PC-9 (cell line): ENCODE results near the gene ENHO. TPM values are rescaled to one million over a fixed set of nuclear protein-coding genes. Genes with fewer than 3 reads are reported as not detected.

ENCODE experiments used
- Bru-seq: library from RNA; stranded (reverse); fragments of 400-500 nt; gene quantifications from one replicate; lab custom pipeline; 2021; lab: Mats Ljungman, UMichigan
- BruChase-seq, 2 experiments: library from RNA; stranded (reverse); fragments of 400-500 nt; gene quantifications; one replicate each; lab custom pipeline; 2021; lab: Mats Ljungman, UMichigan
- BruUV-seq: library from RNA; stranded (reverse); fragments of 400-500 nt; replicated peaks from 2 replicates; lab custom pipeline; 2021; lab: Mats Ljungman, UMichigan
- CTCF ChIA-PET: fragments of 300-600 bp; sonication (Branson Sonifier 250); formaldehyde crosslinking; loops from one replicate; lab custom pipeline; 2022; ENCODE audit warnings: antibody characterized with exemption; lab: Charles Lee
- POLR2A ChIA-PET: fragments of 300-600 bp; sonication (Branson Sonifier 250); formaldehyde crosslinking; loops from one replicate; lab custom pipeline; 2022; ENCODE audit warnings: antibody characterized with exemption; ENCODE audit not compliant: unreplicated experiment; lab: Charles Lee
- DNase-seq, 2 experiments: peaks; one replicate each; pipeline versions ENCODE4 v3.0.0 to v3.0.0-alpha.2; 2015 to 2022; ENCODE audit warnings: mixed read lengths in 1 of 2
- H2AFZ ChIP-seq: fragments of 200-600 bp; sonication (generic); 2 replicates; pipeline ENCODE4 v1.8.1; 2017; ENCODE audit warnings: antibody characterized with exemption
- H3F3A ChIP-seq: fragments of 200-600 bp; sonication (generic); 2 replicates; pipeline ENCODE4 v1.8.1; 2017; ENCODE audit warnings: antibody characterized with exemption, mild to moderate bottlenecking, low read depth; ENCODE audit not compliant: insufficient read depth
- H3K27ac ChIP-seq: fragments of 200-600 bp; sonication (generic); 2 replicates; pipeline ENCODE4 v1.6.1; 2016; ENCODE audit warnings: mixed run types
- H3K27me3 ChIP-seq: fragments of 200-600 bp; sonication (generic); 2 replicates; pipeline ENCODE4 v1.6.1; 2016; ENCODE audit warnings: low read depth, mixed run types; ENCODE audit not compliant: insufficient read depth
- H3K36me3 ChIP-seq: fragments of 200-600 bp; sonication (generic); 2 replicates; pipeline ENCODE4 v1.6.1; 2016; ENCODE audit warnings: low read depth, mixed run types
- H3K4me1 ChIP-seq: fragments of 200-600 bp; sonication (generic); replicated peaks from 2 replicates; pipeline ENCODE4 v1.6.1; 2016; ENCODE audit warnings: mixed run types; ENCODE audit not compliant: insufficient read depth
- H3K4me2 ChIP-seq: fragments of 200-600 bp; sonication (generic); 2 replicates; pipeline ENCODE4 v1.6.1; 2017; ENCODE audit warnings: mixed run types
- H3K4me3 ChIP-seq: fragments of 200-600 bp; sonication (generic); 2 replicates; pipeline ENCODE4 v1.6.1; 2016; ENCODE audit warnings: mixed run types
- H3K79me2 ChIP-seq: fragments of 200-600 bp; sonication (generic); 2 replicates; pipeline ENCODE4 v1.6.1; 2017; ENCODE audit warnings: low read depth, mixed run types
- H3K9me2 ChIP-seq: fragments of 200-600 bp; sonication (generic); 2 replicates; pipeline ENCODE4 v1.8.1; 2017; ENCODE audit warnings: mild to moderate bottlenecking; ENCODE audit not compliant: insufficient read depth
- H3K9me3 ChIP-seq: fragments of 200-600 bp; sonication (generic); 2 replicates; pipeline ENCODE4 v1.8.1; 2016; ENCODE audit warnings: low read depth; ENCODE audit not compliant: insufficient read depth
- H4K20me1 ChIP-seq: fragments of 200-600 bp; sonication (generic); 2 replicates; pipeline ENCODE4 v1.8.1; 2017; ENCODE audit not compliant: insufficient read depth
- EZH2 ChIP-seq: fragments of 200-600 bp; sonication (generic); IDR thresholded peaks from 2 replicates; pipeline ENCODE4 v1.8.0; 2017; ENCODE audit warnings: antibody characterized with exemption, low read depth
- intact Hi-C: fragments of 100-400 bp; cut with micrococcal nuclease; formaldehyde crosslinking; loops from one replicate; pipeline ENCODE4 v1.10.0; 2022; ENCODE audit not compliant: unreplicated experiment
- long read RNA-seq: library from polyadenylated mRNA; stranded (forward); transcript quantifications from one replicate; pipeline ENCODE4 v2.0.0, GENCODE V29; 2022
- total RNA-seq: library from RNA; stranded (reverse); gene quantifications from 2 replicates; pipeline ENCODE4 v1.2.3, GENCODE V29; 2021
- TF ChIP-seq, protein P1 (sequence below): fragments of 200-600 bp; sonication (generic); conservative IDR thresholded peaks from 2 replicates; pipeline ENCODE4 v1.6.1; 2017; ENCODE audit warnings: mixed run types, antibody characterized with exemption, mild to moderate bottlenecking, moderate library complexity

Gene ENHO
- total RNA-seq (not detected in 2 replicates), Bru-seq, nascent RNA (not detected), BruChase-seq, experiment 1, labeled RNA remaining after a 2-hour chase (not detected), BruChase-seq, experiment 2, labeled RNA remaining after a 6-hour chase (not detected)
- long read RNA-seq, partial matches to known transcripts, result 0 of 1 reads
- long read RNA-seq, other reads (novel, unspliced or antisense), result 1 of 1 reads

GRCh38 chr9:34522971-34523797 is at the start of gene ENHO:
Gene ENHO (minus strand): TSS chr9:34522990. CDS start chr9:34521695, 1,295 bp downstream.
- peak within 1 kb of the TSS; percentile 67 for H3K4me2 ChIP-seq
- no peaks in the 10 kb centered on the region for H3K79me2 ChIP-seq
- H3K36me3 ChIP-seq, result no peaks in the 10 kb centered on the region
- no peaks in the 10 kb centered on the region for H4K20me1 ChIP-seq
- intact Hi-C loops, result no loop called here
- no peaks in the 10 kb centered on the region for H3K9me3 ChIP-seq
- H3K4me3 ChIP-seq, result peak within 1 kb of the TSS; percentile 35; the same call in 1 of the 2 replicates
- H3K9me2 ChIP-seq, result no peaks in the 10 kb centered on the region
- TF ChIP-seq, protein P1, sequence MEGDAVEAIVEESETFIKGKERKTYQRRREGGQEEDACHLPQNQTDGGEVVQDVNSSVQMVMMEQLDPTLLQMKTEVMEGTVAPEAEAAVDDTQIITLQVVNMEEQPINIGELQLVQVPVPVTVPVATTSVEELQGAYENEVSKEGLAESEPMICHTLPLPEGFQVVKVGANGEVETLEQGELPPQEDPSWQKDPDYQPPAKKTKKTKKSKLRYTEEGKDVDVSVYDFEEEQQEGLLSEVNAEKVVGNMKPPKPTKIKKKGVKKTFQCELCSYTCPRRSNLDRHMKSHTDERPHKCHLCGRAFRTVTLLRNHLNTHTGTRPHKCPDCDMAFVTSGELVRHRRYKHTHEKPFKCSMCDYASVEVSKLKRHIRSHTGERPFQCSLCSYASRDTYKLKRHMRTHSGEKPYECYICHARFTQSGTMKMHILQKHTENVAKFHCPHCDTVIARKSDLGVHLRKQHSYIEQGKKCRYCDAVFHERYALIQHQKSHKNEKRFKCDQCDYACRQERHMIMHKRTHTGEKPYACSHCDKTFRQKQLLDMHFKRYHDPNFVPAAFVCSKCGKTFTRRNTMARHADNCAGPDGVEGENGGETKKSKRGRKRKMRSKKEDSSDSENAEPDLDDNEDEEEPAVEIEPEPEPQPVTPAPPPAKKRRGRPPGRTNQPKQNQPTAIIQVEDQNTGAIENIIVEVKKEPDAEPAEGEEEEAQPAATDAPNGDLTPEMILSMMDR, result no peak
- TF ChIP-seq EZH2, result no peak
- POLR2A ChIA-PET, result interaction anchor here (0.6 kb wide), 1 partner anchor 447 kb away, joined by 3 read pairs; no protein-coding TSS in a partner anchor
- no peak within 1 kb of the TSS for H2AFZ ChIP-seq
- no peaks in the 10 kb centered on the region for H3F3A ChIP-seq
- H3K27ac ChIP-seq, result no peak within 1 kb of the TSS
- H3K4me1 ChIP-seq, result no peaks in the 10 kb centered on the region
- CTCF ChIA-PET, result interaction anchor here (0.7 kb wide), 1 partner anchor 140 kb away, joined by 3 read pairs; no protein-coding TSS in a partner anchor
- no TSS peak for BruUV-seq
- H3K27me3 ChIP-seq, result peaks cover 16% of the 10 kb centered on the region; the same call in 1 of the 2 replicates
- peak; percentile 60 to 89 for DNase-seq

GRCh38 chr9:34572092-34572491 is 49.3 kb upstream of the ENHO start:
- ChIA-PET CTCF (no interaction called here), POLR2A (no interaction called here)
- H3K9me2 ChIP-seq, result no peaks in the 10 kb centered on the region
- BruUV-seq, result no TSS peak
- no peak for DNase-seq
- no peak overlapping the region for H3K4me3 ChIP-seq
- H3F3A ChIP-seq, result no peaks in the 10 kb centered on the region
- no peaks in the 10 kb centered on the region for H3K79me2 ChIP-seq
- H3K27ac ChIP-seq, result no peak overlapping the region
- H3K4me1 ChIP-seq, result no peaks in the 10 kb centered on the region
- H3K27me3 ChIP-seq, result peaks cover 35% of the 10 kb centered on the region
- TF ChIP-seq, protein P1, result no peak
- TF ChIP-seq EZH2, result no peak
- H3K4me2 ChIP-seq, result no peak overlapping the region
- no peaks in the 10 kb centered on the region for H4K20me1 ChIP-seq
- H3K36me3 ChIP-seq, result no peaks in the 10 kb centered on the region
- intact Hi-C loops, result no loop called here
- H2AFZ ChIP-seq, result no peak overlapping the region
- H3K9me3 ChIP-seq, result no peaks in the 10 kb centered on the region

GRCh38 chr9:34571481-34571810 is 48.7 kb upstream of the ENHO start:
- ChIA-PET CTCF (no interaction called here), POLR2A (no interaction called here)
- Histone ChIP-seq H3K27me3 (peaks cover 37% of the 10 kb centered on the region), H4K20me1 (no peaks in the 10 kb centered on the region), H3F3A (no peaks in the 10 kb centered on the region), H3K4me2 (no peak overlapping the region), H3K4me1 (no peaks in the 10 kb centered on the region), H2AFZ (no peak overlapping the region), H3K9me2 (no peaks in the 10 kb centered on the region), H3K36me3 (no peaks in the 10 kb centered on the region), H3K27ac (no peak overlapping the region), H3K4me3 (no peak overlapping the region), H3K9me3 (no peaks in the 10 kb centered on the region), H3K79me2 (no peaks in the 10 kb centered on the region)
- intact Hi-C loops, result no loop called here
- BruUV-seq, result no TSS peak
- no peak for TF ChIP-seq EZH2
- TF ChIP-seq, protein P1, result no peak
- no peak for DNase-seq
